Left ventricle myocardium superior (tissue), 1 donor: ENCODE measurements around the gene PMEL. TPM values are rescaled to one million over a fixed set of nuclear protein-coding genes. Genes with fewer than 3 reads are reported as not detected.
A peak's percentile ranks its signal among the peaks of the same experiment; 100 is the strongest.
"Not testable (repeated sequence)": the region's sequence is repeated elsewhere in the genome, so short reads cannot be mapped to it uniquely, and the experiment has no call there.

Experiments
- ATAC-seq: fragments of 200-7000 bp; cut with Tn5 transposase; one replicate; pipeline ENCODE4 v1.9.1; 2020; ENCODE audit warnings: mild to moderate bottlenecking, moderate library complexity
- DNase-seq: peaks from one replicate; pipeline ENCODE4 v3.0.0-alpha.2; 2020
- intact Hi-C: fragments of 100-400 bp; cut with micrococcal nuclease; formaldehyde crosslinking; loops from one replicate; pipeline ENCODE4 v1.11.0; 2022
- total RNA-seq: library from RNA; stranded (reverse); fragmentation: NEBNext Ultra II Directional; extraction: Animal tissue kit (Norgen Biotek cat#: 25700); gene quantifications from one replicate; pipeline ENCODE4 v1.2.1, GENCODE V29; 2021
- donor health status: DM: no; HTN: yes; CAD: no; lungs with severe emphysema.

The PMEL gene
- total RNA-seq, 1 donor from 2014 or later: 0.57 TPM

DNA sequence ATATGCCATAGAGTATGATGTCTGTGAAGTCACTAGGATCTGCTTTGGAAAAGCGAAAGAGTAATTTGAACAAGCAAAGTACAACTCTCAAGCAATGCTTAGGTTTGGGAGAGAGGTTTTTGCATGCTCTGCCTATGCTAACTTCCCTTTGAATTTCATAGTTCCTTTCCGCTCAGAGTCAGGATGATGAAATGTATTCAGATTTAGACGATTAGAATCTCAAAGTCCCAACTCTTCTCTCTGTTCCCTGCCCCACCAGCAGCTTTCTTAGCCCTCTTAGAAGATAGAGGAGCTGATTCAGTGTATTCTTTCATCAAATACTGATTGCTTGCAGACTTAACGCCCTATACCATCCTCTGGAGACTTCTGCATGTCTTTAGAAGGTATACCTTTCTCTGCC is 19.5 kb upstream of the PMEL start:
- ATAC-seq (no peak), DNase-seq (no peak)
- intact Hi-C loops: no loop called here

GRCh38 chr12:55984861-55985260 is 19.0 kb upstream of the PMEL start:
- ATAC-seq (no peak), DNase-seq (no peak)
- intact Hi-C loops: no loop called here

GRCh38 chr12:55983232-55983842 is 17.5 kb upstream of the PMEL start:
- ATAC-seq: peak; percentile 44
- intact Hi-C loops: no loop called here

GRCh38 chr12:55982319-55982936 is 16.6 kb upstream of the PMEL start:
- ATAC-seq (no peak), DNase-seq (no peak)
- intact Hi-C loops: no loop called here

More at GRCh38 chr12:55983232-55983842, 17.5 kb upstream of the PMEL start:
- no peak for DNase-seq

- DNase-seq, ATAC-seq, intact Hi-C loops: not testable (repeated sequence)
Measured at GRCh38 chr12:55981882-55982281, 16.0 kb upstream of the PMEL start.

- DNase-seq (no peak), ATAC-seq (no peak)
- intact Hi-C loops: no loop called here
Measured at GRCh38 chr12:55979069-55979468, 13.2 kb upstream of the PMEL start.

DNA sequence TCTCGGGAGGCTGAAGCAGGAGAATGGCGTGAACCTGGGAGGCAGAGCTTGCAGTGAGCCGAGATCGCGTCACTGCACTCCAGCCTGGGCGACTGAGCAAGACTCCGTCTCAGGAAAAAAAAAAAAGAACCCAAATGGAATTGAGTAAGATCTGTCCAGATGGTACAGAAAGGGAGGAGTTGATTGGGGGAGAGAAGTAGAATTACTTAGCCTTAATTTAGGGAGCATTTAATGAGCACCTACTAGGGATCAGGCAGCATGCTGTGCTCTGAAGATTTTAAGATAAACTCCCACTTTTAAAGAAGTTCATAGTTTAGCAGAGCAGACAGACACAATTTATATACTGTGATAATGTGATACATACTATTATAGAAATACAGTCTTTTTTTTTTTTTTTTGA is 12.6 kb upstream of the PMEL start:
- intact Hi-C loops: no loop called here
- ATAC-seq: no peak
- no peak for DNase-seq

GRCh38 chr12:55974308-55974730 is 8.5 kb upstream of the PMEL start:
- DNase-seq (no peak), ATAC-seq (peak; percentile 52)
- intact Hi-C loops: no loop called here

DNA sequence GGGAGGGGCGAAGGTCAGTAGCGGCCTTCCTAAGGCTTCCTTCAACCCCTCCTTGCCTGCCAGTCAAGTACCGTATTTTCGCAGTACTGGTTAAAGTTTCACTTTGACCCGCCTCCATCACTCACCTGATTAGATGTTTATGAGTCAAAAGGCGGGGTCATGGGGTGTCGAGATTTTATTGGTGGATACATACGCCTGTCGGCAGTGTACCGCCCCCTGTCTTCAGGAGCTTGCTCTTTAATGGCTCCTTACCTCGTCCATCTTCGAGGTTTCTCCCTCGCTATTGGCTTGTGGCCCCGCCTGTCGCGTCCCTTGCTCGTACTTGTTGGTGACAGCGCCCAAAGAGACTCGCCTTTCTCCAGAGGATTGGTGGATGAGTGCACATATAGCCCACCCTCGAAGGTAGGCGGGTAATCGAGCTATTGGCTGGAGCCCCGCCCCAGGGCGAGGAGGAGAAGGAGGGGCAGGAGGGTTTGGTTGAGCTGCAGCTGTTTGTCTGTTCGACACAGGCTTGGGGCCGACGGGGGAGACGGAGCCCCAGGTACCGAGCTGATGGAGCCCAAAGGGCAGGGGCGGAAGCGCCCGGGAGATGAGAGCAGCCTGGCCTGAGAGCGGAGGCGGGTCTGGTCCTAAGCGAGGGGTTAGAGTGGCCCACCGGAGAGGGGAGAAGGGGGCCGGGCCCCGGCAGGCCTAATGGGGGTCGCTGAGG is 7.9 kb upstream of the PMEL start, which contains the start of gene RAB5B:
Gene RAB5B (plus strand): TSS at position 480 of the 709 bp plus-strand sequence. CDS start 12,883 bp downstream, outside the sequence.
- intact Hi-C loops: no loop called here
- peak; percentile 93 for ATAC-seq

DNA sequence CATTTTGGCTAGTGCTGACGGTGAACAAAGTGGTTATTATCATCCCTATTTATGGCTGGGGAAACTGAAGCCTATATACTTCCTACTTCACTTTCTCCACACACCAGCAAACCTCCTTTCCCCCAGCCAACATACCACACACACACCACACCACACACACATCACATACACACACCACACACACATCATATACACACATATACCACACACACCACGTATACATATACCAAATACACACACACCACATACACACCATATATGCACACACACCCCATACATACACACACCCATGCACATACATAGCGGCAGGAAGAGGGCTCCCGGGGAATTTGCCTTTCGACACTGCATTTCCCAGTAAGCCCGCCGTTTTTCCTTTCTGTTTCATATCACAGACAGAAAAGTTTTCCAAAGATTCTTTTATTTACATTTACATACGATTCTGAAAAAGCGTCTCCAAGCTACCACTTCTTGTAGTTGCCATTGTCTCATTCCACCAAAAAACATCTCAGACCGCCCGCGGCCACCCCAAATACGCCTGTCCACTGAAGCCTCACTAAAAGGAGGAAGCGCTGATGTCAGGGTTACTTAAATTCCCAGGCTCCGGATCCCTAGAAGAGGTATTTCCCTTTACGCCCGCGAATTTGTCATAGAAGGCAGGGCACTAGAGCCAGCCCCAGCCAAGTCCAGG is 7.2 kb upstream of the PMEL start:
- intact Hi-C loops: no loop called here

More for the DNA sequence above, 7.9 kb upstream of the PMEL start, which contains the start of gene RAB5B:
- peak; percentile 99 for DNase-seq

GRCh38 chr12:55972456-55972855 is 6.6 kb upstream of the PMEL start:
- ATAC-seq: no peak
- intact Hi-C loops: no loop called here

More for the DNA sequence above, 7.2 kb upstream of the PMEL start:
- no peak for DNase-seq
- ATAC-seq: peak; percentile 1

DNA sequence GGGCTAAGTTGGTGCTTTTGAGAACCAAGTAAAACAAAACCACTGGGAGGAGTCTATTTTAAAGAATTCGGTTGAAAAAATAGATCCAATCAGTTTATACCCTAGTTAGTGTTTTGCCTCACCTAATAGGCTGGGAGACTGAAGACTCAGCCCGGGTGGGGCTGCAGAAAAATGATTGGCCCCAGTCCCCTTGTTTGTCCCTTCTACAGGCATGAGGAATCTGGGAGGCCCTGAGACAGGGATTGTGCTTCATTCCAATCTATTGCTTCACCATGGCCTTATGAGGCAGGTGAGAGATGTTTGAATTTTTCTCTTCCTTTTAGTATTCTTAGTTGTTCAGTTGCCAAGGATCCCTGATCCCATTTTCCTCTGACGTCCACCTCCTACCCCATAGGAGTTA is 6.2 kb upstream of the PMEL start:
- ATAC-seq: no peak
- intact Hi-C loops: no loop called here
- DNase-seq: no peak

More at GRCh38 chr12:55972456-55972855, 6.6 kb upstream of the PMEL start:
- no peak for DNase-seq

GRCh38 chr12:55970775-55971174 is 4.9 kb upstream of the PMEL start:
- DNase-seq: no peak
- no peak for ATAC-seq
- intact Hi-C loops: no loop called here

GRCh38 chr12:55969356-55969755 is 3.5 kb upstream of the PMEL start:
- intact Hi-C loops: no loop called here
- DNase-seq (no peak), ATAC-seq (no peak)

DNA sequence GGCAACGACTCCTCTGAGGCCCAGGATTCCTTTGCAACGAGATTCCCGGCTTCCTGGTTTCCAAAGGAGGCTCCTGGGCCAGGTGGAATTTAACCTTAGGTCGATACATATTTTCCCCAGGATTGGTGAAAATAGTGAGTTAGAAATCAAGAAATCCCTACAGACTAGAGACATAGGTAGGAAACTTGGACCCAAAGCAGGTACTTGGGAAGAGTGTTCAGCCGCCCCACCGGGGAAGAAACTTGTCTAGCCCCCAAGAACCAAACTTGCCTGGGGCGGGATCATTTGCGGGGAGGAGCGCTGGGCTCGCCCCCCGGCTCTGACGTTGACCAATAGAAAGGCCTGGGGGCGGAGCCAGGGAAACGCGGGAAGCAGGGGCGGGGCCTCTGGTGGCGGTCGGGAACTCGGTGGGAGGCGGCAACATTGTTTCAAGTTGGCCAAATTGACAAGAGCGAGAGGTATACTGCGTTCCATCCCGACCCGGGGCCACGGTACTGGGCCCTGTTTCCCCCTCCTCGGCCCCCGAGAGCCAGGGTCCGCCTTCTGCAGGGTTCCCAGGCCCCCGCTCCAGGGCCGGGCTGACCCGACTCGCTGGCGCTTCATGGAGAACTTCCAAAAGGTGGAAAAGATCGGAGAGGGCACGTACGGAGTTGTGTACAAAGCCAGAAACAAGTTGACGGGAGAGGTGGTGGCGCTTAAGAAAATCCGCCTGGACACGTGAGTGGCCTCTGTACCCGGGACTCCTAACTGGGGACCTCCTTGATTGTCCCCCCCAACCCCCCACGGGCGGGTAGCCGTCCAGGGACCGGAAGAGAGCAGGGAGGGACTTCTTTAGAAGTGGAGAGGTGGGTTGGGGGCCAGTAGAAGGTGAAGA is 803 bp upstream of the PMEL start, which contains the start of gene CDK2:
Gene CDK2 (plus strand): TSS at position 423 of the 874 bp plus-strand sequence. CDS start 179 bp downstream, at position 602.
- ATAC-seq (peak; percentile 97), DNase-seq (peak; percentile 97)
- intact Hi-C loops: no loop called here

DNA sequence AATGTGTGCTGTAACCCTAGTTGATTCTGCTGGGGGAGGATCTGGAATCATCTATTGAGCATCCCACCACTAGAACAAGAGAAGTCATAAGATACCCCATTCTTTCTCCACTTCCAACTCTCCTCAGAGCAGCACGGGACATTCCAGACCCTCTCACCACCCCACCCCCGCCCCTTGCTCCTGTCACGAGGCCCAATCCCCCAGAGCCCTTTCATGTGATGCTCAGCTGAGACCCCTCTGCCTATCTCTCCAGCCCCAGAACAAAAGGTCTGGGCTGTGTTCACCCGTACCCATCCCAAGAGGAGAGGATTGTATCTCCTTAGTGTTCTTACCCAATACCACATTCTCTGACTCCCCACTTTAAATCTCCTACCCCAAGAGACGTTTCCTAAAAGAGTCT is 602 bp downstream of the PMEL start:
- no peak for DNase-seq
- intact Hi-C loops: no loop called here
- no peak for ATAC-seq

DNA sequence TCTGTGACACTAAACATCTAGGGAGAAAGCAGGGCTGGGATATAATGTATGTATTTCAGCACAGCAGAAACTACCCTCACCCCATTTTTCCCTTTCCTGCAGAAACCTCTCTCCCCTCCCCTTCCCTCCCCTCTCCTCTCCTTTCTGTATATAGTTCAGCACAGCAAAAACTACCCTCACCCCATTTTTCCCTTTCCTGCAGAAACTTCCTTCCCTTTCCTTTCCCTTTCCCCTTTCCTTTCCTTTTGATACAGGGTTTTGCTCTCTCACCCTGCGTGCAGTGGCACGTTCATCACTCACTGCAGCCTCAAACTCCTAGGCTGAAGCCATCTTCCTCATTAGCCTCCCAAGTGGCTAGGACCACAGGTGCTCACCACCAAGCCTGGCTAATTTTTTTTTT is 2.1 kb downstream of the PMEL start:
- ATAC-seq (no peak), DNase-seq (no peak)
- intact Hi-C loops: no loop called here

DNA sequence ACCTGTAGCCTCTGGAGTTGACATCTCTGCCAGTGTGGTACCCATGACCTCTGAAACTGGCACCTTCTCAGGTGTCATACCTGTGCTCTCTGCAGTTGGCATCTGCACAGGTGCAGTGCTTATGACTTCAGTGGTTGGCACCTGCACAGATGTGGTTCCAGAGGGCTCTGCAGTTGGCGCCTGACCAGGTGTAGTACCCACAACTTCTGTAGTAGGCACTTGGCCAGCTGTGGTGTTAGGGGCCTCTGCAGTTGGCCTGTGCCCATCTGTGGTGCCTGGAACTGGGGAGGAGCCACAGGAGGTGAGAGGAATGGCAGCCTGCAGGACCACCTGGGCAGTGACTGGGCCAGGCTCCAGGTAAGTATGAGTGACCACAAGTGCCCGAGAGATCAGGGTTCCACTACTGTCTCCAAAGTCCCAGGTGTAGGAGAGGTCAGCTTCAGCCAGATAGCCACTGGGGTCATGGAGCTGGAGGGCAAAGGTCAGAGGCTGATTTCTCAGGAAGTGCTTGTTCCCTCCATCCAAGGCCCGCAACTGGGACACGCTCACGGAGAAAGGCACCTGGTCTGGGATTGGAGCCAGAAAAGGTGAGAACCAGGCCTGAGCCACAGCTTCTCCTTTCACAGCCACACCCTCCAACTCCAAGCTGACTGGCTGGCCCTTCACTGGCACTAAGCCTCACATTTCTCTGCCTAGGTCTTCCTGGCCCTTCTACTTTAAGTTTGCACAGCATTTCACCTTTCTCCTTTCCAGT is 8.6 kb downstream of the PMEL start:
- ATAC-seq: no peak
- intact Hi-C loops: no loop called here
- no peak for DNase-seq
